Measurements from ENCODE around the gene PPP1R1C. TPM values are rescaled to one million over a fixed set of nuclear protein-coding genes. Genes with fewer than 3 reads are reported as not detected.

The PPP1R1C gene
- total RNA-seq, 3 donors from 2014 or later (not counting 1 experiment from before 2014, with no cell fraction given), result not detected

DNA sequence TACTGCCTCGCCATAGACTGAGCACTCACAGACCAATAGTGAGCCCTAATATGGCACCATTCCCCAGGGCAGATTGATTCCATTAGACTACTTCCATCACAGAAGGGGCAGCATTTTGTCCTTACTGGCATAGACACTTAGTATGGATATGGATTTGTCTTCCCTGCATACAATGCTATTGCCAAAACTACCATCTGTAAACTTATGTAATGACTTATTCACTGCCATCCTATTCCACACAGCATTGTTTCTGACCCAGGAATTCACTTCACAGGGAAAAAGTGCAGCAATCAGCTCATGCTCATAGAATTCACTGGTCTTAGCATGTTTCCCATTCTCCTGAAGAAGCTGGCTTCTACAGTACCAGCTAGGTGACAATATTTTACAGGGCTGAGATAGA lies 179.0 kb downstream of the PPP1R1C start:
- intact Hi-C loops (cut with micrococcal nuclease), result no loop called here
- Mint-ChIP-seq H3K36me3 (no peaks in the 10 kb centered on the region), H3K27ac (no peak overlapping the region), H3K9me3 (no peaks in the 10 kb centered on the region), H3K4me3 (no peak overlapping the region), H3K4me1 (no peaks in the 10 kb centered on the region), H3K27me3 (ENCODE audit: low read depth in 2 of 2) (no peaks in the 10 kb centered on the region)
- DNase-seq (no peak), ATAC-seq (no peak)
- WGBS (ENCODE audit: insufficient coverage), result 70% methylated on average over 1 of the region's 1 CpG
- no peak overlapping the region for H3K27ac ChIP-seq (ENCODE audit: low read length)
- H3K4me1 ChIP-seq (ENCODE audit: control insufficient read depth, insufficient read depth, low read length), result no peaks in the 10 kb centered on the region
- H3K9me3 ChIP-seq (ENCODE audit: control insufficient read depth, insufficient read depth, low read length), result no peaks in the 10 kb centered on the region
- H3K27me3 ChIP-seq (ENCODE audit: control insufficient read depth, insufficient read depth, low read length), result no peaks in the 10 kb centered on the region
- TF ChIP-seq, protein P1, sequence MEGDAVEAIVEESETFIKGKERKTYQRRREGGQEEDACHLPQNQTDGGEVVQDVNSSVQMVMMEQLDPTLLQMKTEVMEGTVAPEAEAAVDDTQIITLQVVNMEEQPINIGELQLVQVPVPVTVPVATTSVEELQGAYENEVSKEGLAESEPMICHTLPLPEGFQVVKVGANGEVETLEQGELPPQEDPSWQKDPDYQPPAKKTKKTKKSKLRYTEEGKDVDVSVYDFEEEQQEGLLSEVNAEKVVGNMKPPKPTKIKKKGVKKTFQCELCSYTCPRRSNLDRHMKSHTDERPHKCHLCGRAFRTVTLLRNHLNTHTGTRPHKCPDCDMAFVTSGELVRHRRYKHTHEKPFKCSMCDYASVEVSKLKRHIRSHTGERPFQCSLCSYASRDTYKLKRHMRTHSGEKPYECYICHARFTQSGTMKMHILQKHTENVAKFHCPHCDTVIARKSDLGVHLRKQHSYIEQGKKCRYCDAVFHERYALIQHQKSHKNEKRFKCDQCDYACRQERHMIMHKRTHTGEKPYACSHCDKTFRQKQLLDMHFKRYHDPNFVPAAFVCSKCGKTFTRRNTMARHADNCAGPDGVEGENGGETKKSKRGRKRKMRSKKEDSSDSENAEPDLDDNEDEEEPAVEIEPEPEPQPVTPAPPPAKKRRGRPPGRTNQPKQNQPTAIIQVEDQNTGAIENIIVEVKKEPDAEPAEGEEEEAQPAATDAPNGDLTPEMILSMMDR (IDR thresholded peaks at IDR 0.05), result no peak
- H3K36me3 ChIP-seq (ENCODE audit: control insufficient read depth, insufficient read depth, low read length), result no peaks in the 10 kb centered on the region
- H3K4me3 ChIP-seq (ENCODE audit: low read length), result no peak overlapping the region

DNA sequence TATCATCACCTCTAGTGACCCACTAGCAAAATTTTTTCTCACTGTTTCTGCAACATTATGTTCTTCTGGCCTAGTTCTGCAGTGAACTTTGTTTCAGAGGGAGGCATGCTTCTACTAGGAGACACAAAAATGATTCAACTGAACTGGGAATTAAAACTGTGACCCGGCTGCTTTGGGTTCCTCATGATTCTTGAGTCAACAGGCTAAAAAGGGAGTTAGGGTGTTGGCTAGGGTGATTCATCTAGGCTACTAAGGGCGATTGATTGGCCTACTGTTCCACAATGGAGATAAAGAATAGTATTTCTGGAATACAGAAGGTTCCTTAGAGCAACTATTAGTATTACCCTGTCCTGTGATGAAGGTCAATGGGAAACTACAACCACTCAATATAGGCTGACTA lies 179.5 kb downstream of the PPP1R1C start:
- Mint-ChIP-seq H3K27ac (no peak overlapping the region), H3K36me3 (no peaks in the 10 kb centered on the region), H3K4me1 (no peaks in the 10 kb centered on the region), H3K4me3 (no peak overlapping the region), H3K9me3 (no peaks in the 10 kb centered on the region), H3K27me3 (ENCODE audit: low read depth in 2 of 2) (no peaks in the 10 kb centered on the region)
- ATAC-seq (no peak), DNase-seq (no peak)
- intact Hi-C loops (cut with micrococcal nuclease), result no loop called here
- H3K9me3 ChIP-seq (ENCODE audit: control insufficient read depth, insufficient read depth, low read length), result no peaks in the 10 kb centered on the region
- H3K27me3 ChIP-seq (ENCODE audit: control insufficient read depth, insufficient read depth, low read length), result no peaks in the 10 kb centered on the region
- H3K36me3 ChIP-seq (ENCODE audit: control insufficient read depth, insufficient read depth, low read length), result no peaks in the 10 kb centered on the region
- H3K27ac ChIP-seq (ENCODE audit: low read length), result no peak overlapping the region
- H3K4me1 ChIP-seq (ENCODE audit: control insufficient read depth, insufficient read depth, low read length), result no peaks in the 10 kb centered on the region
- 65% methylated on average over 2 of the region's 2 CpGs for WGBS (ENCODE audit: insufficient coverage)
- TF ChIP-seq, protein P1 (IDR thresholded peaks at IDR 0.05), result no peak
- H3K4me3 ChIP-seq (ENCODE audit: low read length), result no peak overlapping the region

DNA sequence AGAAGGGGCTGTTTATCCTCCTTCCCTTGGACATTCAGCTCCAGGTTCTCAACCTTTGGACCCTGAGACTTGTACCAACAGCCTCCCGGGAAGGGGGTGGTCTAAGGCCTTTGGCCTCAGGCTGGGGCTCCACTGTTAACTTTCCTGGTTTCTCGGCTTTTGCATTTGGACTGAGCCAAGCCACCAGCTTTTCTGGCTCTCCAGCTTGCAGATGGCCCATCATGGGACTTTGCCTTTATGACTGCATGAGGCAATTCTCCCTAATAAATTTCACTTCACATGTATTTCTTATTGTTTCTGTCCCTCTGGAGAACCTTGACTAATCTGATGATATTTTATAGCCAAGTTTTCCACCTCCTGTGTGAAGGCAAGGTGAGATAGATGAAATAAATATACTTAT lies 180.8 kb downstream of the PPP1R1C start:
- Histone ChIP-seq H3K4me1 (ENCODE audit: control insufficient read depth, insufficient read depth, low read length) (no peaks in the 10 kb centered on the region), H3K4me3 (ENCODE audit: low read length) (no peak overlapping the region), H3K27ac (ENCODE audit: low read length) (no peak overlapping the region), H3K9me3 (ENCODE audit: control insufficient read depth, insufficient read depth, low read length) (no peaks in the 10 kb centered on the region), H3K27me3 (ENCODE audit: control insufficient read depth, insufficient read depth, low read length) (no peaks in the 10 kb centered on the region), H3K36me3 (ENCODE audit: control insufficient read depth, insufficient read depth, low read length) (no peaks in the 10 kb centered on the region)
- no peaks in the 10 kb centered on the region for H3K27me3 Mint-ChIP-seq (ENCODE audit: low read depth in 2 of 2)
- H3K4me3 Mint-ChIP-seq, result no peak overlapping the region
- peaks cover 0 to 2% of the 10 kb centered on the region in 2 donors for H3K9me3 Mint-ChIP-seq
- no peaks in the 10 kb centered on the region for H3K4me1 Mint-ChIP-seq
- DNase-seq, result no peak
- no peaks in the 10 kb centered on the region for H3K36me3 Mint-ChIP-seq
- no peak for ATAC-seq
- TF ChIP-seq, protein P1 (IDR thresholded peaks at IDR 0.05), result no peak
- intact Hi-C loops (cut with micrococcal nuclease), result no loop called here
- no peak overlapping the region for H3K27ac Mint-ChIP-seq
- WGBS (ENCODE audit: insufficient coverage), result 88% methylated on average over 2 of the region's 2 CpGs

DNA sequence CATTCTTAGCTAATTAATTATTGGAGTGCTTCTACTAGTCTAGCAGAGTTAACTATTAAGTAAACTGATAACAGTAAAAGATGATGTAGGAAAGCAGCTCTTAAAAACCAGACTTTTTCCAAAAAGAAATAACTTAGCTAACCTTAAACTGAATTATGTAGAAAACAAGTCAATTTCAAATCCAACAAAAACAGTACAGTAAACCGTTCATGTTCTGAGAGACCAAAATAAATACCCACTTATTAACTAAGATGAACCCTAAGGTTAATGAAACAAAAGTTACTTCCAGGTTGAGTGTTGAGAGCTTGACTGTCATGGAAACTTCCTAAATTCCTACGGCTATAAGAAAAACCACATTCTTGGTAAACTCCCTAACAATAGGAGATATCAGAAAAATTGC lies 181.2 kb downstream of the PPP1R1C start:
- H3K27ac Mint-ChIP-seq, result no peak overlapping the region
- H3K9me3 Mint-ChIP-seq, result peaks cover 0 to 2% of the 10 kb centered on the region in 2 donors
- intact Hi-C loops (cut with micrococcal nuclease), result no loop called here
- H3K4me3 ChIP-seq (ENCODE audit: low read length), result no peak overlapping the region
- no peak overlapping the region for H3K4me3 Mint-ChIP-seq
- H3K9me3 ChIP-seq (ENCODE audit: control insufficient read depth, insufficient read depth, low read length), result no peaks in the 10 kb centered on the region
- H3K27me3 Mint-ChIP-seq (ENCODE audit: low read depth in 2 of 2), result no peaks in the 10 kb centered on the region
- no peak overlapping the region for H3K27ac ChIP-seq (ENCODE audit: low read length)
- no peak for DNase-seq
- no peaks in the 10 kb centered on the region for H3K27me3 ChIP-seq (ENCODE audit: control insufficient read depth, insufficient read depth, low read length)
- H3K4me1 Mint-ChIP-seq, result no peaks in the 10 kb centered on the region
- no peak for ATAC-seq
- no peaks in the 10 kb centered on the region for H3K36me3 Mint-ChIP-seq
- WGBS (ENCODE audit: insufficient coverage), result 82% methylated on average over 1 of the region's 2 CpGs
- no peaks in the 10 kb centered on the region for H3K36me3 ChIP-seq (ENCODE audit: control insufficient read depth, insufficient read depth, low read length)
- H3K4me1 ChIP-seq (ENCODE audit: control insufficient read depth, insufficient read depth, low read length), result no peaks in the 10 kb centered on the region
- TF ChIP-seq, protein P1 (IDR thresholded peaks at IDR 0.05), result no peak

Data from natural killer cell (primary cell).